Mucosa of rectum (tissue), 2 donors: ENCODE measurements around the gene TMEM31.
"Not testable (repeated sequence)": the region's sequence is repeated elsewhere in the genome, so short reads cannot be mapped to it uniquely, and the experiment has no call there.

Experiments
- H3K27ac ChIP-seq, 2 donors: one replicate each; pipeline ENCODE4 v1.7.0; 2013; ENCODE audit warnings: inconsistent platforms in 2 of 2, low read depth in 2 of 2, low read length in 2 of 2
- H3K27me3 ChIP-seq, 2 donors: one replicate each; pipeline ENCODE4 v1.7.0; 2013; ENCODE audit warnings: low read length in 2 of 2; ENCODE audit not compliant: control insufficient read depth in 2 of 2, insufficient read depth in 2 of 2
- H3K36me3 ChIP-seq, 2 donors: one replicate each; pipeline ENCODE4 v1.7.0; 2013; ENCODE audit warnings: low read length in 2 of 2; ENCODE audit not compliant: control insufficient read depth in 2 of 2, insufficient read depth in 2 of 2
- H3K4me1 ChIP-seq, 2 donors: one replicate each; pipeline ENCODE4 v1.7.0; 2013; ENCODE audit warnings: low read length in 2 of 2, mild to moderate bottlenecking in 1 of 2; ENCODE audit not compliant: control insufficient read depth in 2 of 2, insufficient read depth in 2 of 2
- H3K4me3 ChIP-seq, 2 donors: one replicate each; pipeline ENCODE4 v1.7.0; 2013; ENCODE audit warnings: low read length in 2 of 2
- H3K9ac ChIP-seq, 2 donors: one replicate each; pipeline ENCODE4 v1.7.0; 2013; ENCODE audit warnings: low read length in 2 of 2, low read depth in 1 of 2, mild to moderate bottlenecking in 1 of 2
- H3K9me3 ChIP-seq, 2 donors: one replicate each; pipeline ENCODE4 v1.7.0; 2013; ENCODE audit warnings: low read length in 2 of 2; ENCODE audit not compliant: control insufficient read depth in 2 of 2
- donor health status: healthy.
- donor health status: Normal muscosa, but diverticular disease.

The TMEM31 gene

GRCh38 chrX:103741879-103742278, 31.2 kb downstream of the TMEM31 start:
- H3K27me3 ChIP-seq, result peaks cover 0 to 2% of the 10 kb centered on the region in 2 donors
- no peak overlapping the region for H3K27ac ChIP-seq
- no peaks in the 10 kb centered on the region for H3K36me3 ChIP-seq
- no peaks in the 10 kb centered on the region for H3K9me3 ChIP-seq
- no peaks in the 10 kb centered on the region for H3K4me1 ChIP-seq
- no peak overlapping the region for H3K4me3 ChIP-seq
- no peak overlapping the region for H3K9ac ChIP-seq

GRCh38 chrX:103742339-103742738, 31.6 kb downstream of the TMEM31 start:
- Histone ChIP-seq H3K27ac (no peak overlapping the region), H3K4me3 (no peak overlapping the region), H3K27me3 (peaks cover 0 to 2% of the 10 kb centered on the region in 2 donors), H3K4me1 (no peaks in the 10 kb centered on the region), H3K36me3 (no peaks in the 10 kb centered on the region), H3K9ac (no peak overlapping the region), H3K9me3 (no peaks in the 10 kb centered on the region)

- Histone ChIP-seq H3K4me1 (no peaks in the 10 kb centered on the region), H3K36me3 (no peaks in the 10 kb centered on the region)
Observed at GRCh38 chrX:103747163-103747562, 36.5 kb downstream of the TMEM31 start.

GRCh38 chrX:103754401-103754800, 43.7 kb downstream of the TMEM31 start:
- no peaks in the 10 kb centered on the region for H3K36me3 ChIP-seq
- H3K4me3 ChIP-seq, result no peak overlapping the region
- no peak overlapping the region for H3K27ac ChIP-seq
- H3K9me3 ChIP-seq, result no peaks in the 10 kb centered on the region
- no peaks in the 10 kb centered on the region for H3K4me1 ChIP-seq
- peaks cover 0 to 2% of the 10 kb centered on the region in 2 donors for H3K27me3 ChIP-seq
- no peak overlapping the region for H3K9ac ChIP-seq

More at GRCh38 chrX:103747163-103747562, 36.5 kb downstream of the TMEM31 start:
- H3K9me3 ChIP-seq, result no peaks in the 10 kb centered on the region
- no peak overlapping the region for H3K27ac ChIP-seq
- H3K9ac ChIP-seq, result no peak overlapping the region
- H3K27me3 ChIP-seq, result no peaks in the 10 kb centered on the region
- no peak overlapping the region for H3K4me3 ChIP-seq

GRCh38 chrX:103756736-103757135, 46.0 kb downstream of the TMEM31 start:
- H3K4me3 ChIP-seq, result no peak overlapping the region
- H3K9me3 ChIP-seq, result no peaks in the 10 kb centered on the region
- H3K4me1 ChIP-seq, result no peaks in the 10 kb centered on the region
- peaks cover 0 to 2% of the 10 kb centered on the region in 2 donors for H3K27me3 ChIP-seq
- H3K36me3 ChIP-seq, result no peaks in the 10 kb centered on the region
- H3K9ac ChIP-seq, result no peak overlapping the region
- no peak overlapping the region for H3K27ac ChIP-seq

- H3K9ac ChIP-seq, result no peak overlapping the region
- peaks cover 0 to 2% of the 10 kb centered on the region in 2 donors for H3K27me3 ChIP-seq
- H3K36me3 ChIP-seq, result no peaks in the 10 kb centered on the region
- no peak overlapping the region for H3K4me3 ChIP-seq
- no peaks in the 10 kb centered on the region for H3K4me1 ChIP-seq
- no peaks in the 10 kb centered on the region for H3K9me3 ChIP-seq
- no peak overlapping the region for H3K27ac ChIP-seq
Observed at GRCh38 chrX:103758555-103758954, 47.8 kb downstream of the TMEM31 start.

- not testable (repeated sequence) for H3K9me3 ChIP-seq, H3K36me3 ChIP-seq, H3K4me3 ChIP-seq, H3K27ac ChIP-seq, H3K4me1 ChIP-seq, H3K27me3 ChIP-seq, H3K9ac ChIP-seq
Observed at GRCh38 chrX:103763541-103763940, 52.8 kb downstream of the TMEM31 start.
